ENCODE measurements around the gene CGN.

DNA sequence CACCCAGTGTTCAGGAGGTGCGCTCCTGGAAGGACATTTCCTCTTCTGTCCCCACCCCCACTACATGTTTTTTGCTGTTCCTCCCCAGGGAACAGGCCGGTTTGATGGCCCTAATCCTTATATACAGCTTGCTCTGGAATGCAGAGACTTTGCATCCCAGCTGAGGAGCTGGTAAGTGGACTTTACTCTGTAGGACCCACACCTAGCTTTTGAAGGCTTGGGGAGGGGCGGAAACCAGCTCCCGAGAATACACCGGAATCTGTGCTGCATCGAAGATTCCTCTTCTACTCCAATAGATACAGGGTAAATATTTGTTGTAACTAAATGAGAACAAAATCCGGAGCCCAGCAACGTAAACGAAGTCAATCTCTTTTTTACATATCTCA lies 1.2 kb upstream of the CGN start:
- no peak for TF ChIP-seq POLR2A (IDR thresholded peaks at IDR 0.05)
- TF ChIP-seq, protein P1, sequence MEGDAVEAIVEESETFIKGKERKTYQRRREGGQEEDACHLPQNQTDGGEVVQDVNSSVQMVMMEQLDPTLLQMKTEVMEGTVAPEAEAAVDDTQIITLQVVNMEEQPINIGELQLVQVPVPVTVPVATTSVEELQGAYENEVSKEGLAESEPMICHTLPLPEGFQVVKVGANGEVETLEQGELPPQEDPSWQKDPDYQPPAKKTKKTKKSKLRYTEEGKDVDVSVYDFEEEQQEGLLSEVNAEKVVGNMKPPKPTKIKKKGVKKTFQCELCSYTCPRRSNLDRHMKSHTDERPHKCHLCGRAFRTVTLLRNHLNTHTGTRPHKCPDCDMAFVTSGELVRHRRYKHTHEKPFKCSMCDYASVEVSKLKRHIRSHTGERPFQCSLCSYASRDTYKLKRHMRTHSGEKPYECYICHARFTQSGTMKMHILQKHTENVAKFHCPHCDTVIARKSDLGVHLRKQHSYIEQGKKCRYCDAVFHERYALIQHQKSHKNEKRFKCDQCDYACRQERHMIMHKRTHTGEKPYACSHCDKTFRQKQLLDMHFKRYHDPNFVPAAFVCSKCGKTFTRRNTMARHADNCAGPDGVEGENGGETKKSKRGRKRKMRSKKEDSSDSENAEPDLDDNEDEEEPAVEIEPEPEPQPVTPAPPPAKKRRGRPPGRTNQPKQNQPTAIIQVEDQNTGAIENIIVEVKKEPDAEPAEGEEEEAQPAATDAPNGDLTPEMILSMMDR (IDR thresholded peaks at IDR 0.05): no peak
